Measurements from ENCODE around the gene GPR158. TPM values are rescaled to one million over a fixed set of nuclear protein-coding genes. Genes with fewer than 3 reads are reported as not detected.

GPR158 gene
- total RNA-seq, 1 experiment from 2014 or later, result 0.24 TPM

GRCh38 chr10:25504306-25504705 is 329.5 kb downstream of the GPR158 start:
- Mint-ChIP-seq H3K36me3 (ENCODE audit: insufficient read depth in 1 of 3, low read depth in 3 of 3) (no peaks in the 10 kb centered on the region), H3K4me3 (no peak overlapping the region), H3K27me3 (ENCODE audit: low read depth) (no peaks in the 10 kb centered on the region), H3K9me3 (no peaks in the 10 kb centered on the region), H3K27ac (no peak overlapping the region), H3K4me1 (peaks cover 45 to 47% of the 10 kb centered on the region in 2 experiments)
- Histone ChIP-seq H3K79me1 (ENCODE audit: insufficient read depth, low read depth, low read length, poor library complexity, severe bottlenecking) (no peaks in the 10 kb centered on the region), H4K8ac (replicated peaks; ENCODE audit: insufficient read length, low read depth, low read length) (no peak overlapping the region), H4K5ac (ENCODE audit: insufficient read length, low read depth, low read length) (no peak overlapping the region), H3K9ac (ENCODE audit: extremely low read depth, insufficient read length, low read length) (no peak overlapping the region), H2BK5ac (ENCODE audit: insufficient read length, low read length) (no peak overlapping the region), H4K91ac (ENCODE audit: insufficient read length, low read depth, low read length) (no peak overlapping the region), H3K4ac (ENCODE audit: low read depth, low read length) (no peak overlapping the region), H3K56ac (ENCODE audit: insufficient read length, low read depth, low read length) (no peak overlapping the region), H3K27me3 (ENCODE audit: insufficient read depth, low read length) (no peaks in the 10 kb centered on the region), H2AK5ac (ENCODE audit: insufficient read length, low read length) (no peak overlapping the region), H2BK120ac (ENCODE audit: low read depth, low read length, poor library complexity, severe bottlenecking) (no peak overlapping the region), H3K23me2 (ENCODE audit: insufficient read length, low read depth, low read length, poor library complexity, severe bottlenecking) (no peaks in the 10 kb centered on the region), H3K23ac (ENCODE audit: insufficient read length, low read depth, low read length) (no peak overlapping the region), H3K79me2 (ENCODE audit: insufficient read depth, low read length) (no peaks in the 10 kb centered on the region), H2AFZ (ENCODE audit: low read length) (no peak overlapping the region), H2BK20ac (ENCODE audit: low read depth, low read length, poor library complexity, severe bottlenecking) (no peak overlapping the region), H3K4me2 (ENCODE audit: insufficient read depth, insufficient read length, low read length) (no peak overlapping the region), H3K18ac (ENCODE audit: insufficient read length, low read depth, low read length) (no peak overlapping the region), H3K9me3 (ENCODE audit: control insufficient read depth, low read depth, low read length) (no peaks in the 10 kb centered on the region), H3K4me1 (ENCODE audit: insufficient read depth, low read length) (no peaks in the 10 kb centered on the region; the same call in 1 of the 2 replicates), H2BK12ac (ENCODE audit: insufficient read length, low read depth, low read length) (no peak overlapping the region), H3K27ac (ENCODE audit: insufficient read length, low read depth, low read length) (no peak overlapping the region), H3T11ph (ENCODE audit: low read length) (no peak overlapping the region), H3K14ac (ENCODE audit: insufficient read depth, low read length) (no peak overlapping the region), H4K20me1 (ENCODE audit: control insufficient read depth, insufficient read depth, insufficient read length) (no peaks in the 10 kb centered on the region), H2BK15ac (ENCODE audit: low read depth, low read length) (no peak overlapping the region)
- WGBS (ENCODE audit: extremely low coverage, insufficient read length, low lambda C conversion rate), result no CpG with 5 or more reads among the region's 3 CpGs
- DNase-seq, result no peak
- no peak for TF ChIP-seq CTCF (conservative IDR thresholded peaks at IDR 0.05)
